ENCODE measurements around the gene EFCAB8. TPM values are rescaled to one million over a fixed set of nuclear protein-coding genes. Genes with fewer than 3 reads are reported as not detected.

The EFCAB8 gene
- total RNA-seq, 1 donor from 2014 or later = 0.72 TPM

DNA sequence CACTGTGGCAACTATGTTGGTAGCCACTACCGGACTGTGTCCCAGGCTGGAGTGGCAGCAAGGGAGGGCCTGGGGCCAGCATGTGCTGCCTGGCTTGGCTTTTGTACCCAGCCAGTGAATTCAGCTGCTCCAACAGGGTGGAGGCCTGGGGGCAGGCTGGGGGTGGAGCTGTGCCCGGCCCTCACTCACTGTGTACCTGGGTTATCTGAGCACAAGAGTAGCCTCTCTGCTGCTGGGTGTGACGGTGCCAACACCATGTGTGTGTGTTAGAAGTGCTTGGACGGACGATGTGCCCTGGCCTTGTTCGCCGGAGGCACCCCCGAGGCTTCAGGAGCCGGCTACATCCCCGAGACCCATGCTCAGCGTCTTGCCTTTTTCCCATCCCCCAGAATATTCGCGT lies 49.2 kb downstream of the EFCAB8 start:
- intact Hi-C loops (cut with DNase I) = loop anchor here (10.0 kb wide), 1 partner anchor 397 kb away; no protein-coding TSS in a partner anchor

DNA sequence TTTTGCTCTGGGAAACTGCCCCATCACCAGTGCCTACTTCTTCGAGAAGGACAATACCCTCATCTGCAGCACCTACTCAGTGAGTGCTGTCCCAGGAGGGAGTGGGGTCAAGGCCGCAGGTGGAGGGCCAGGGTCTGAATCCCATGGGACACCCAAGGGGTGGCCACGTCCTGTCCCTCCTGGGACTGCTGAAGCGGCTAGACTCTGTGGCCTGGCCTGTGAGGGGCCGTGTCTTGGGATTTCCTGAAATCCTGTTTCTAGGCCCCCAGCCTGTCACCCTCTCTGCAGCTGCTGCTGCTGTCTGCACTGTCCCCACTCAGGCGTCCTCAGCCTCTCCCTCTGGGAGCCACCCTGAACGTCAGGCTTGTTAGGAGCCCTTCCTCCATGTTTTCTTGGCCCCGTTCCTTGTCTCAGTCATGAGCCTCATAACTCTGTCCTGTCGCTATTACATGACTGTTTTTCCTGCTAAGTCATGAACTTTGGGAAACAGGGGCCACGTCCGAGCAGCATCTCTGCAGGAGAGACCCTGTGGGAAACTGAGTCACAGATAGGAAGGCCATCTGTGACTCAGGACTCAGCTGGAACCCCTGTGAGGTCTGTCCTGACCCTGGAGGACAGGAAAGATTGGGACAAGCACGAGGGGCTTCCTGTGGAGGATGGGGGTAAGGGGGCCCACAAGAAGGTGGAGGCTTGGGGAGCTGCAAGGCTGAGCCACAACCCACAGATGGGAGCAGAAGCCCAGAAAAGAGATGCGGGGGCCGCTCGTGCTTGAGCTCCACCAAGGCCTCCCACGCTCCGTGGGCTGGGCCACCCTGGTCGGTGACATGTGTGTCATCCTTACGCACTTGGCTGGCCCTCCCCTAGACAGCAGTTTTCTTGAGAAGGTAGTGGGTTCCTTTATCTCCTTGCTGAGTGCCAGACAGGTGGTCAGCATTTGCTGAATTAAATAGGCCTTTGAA lies 49.9 kb downstream of the EFCAB8 start:
- DNase-seq (peak; percentile 59), ATAC-seq (no peak)
- Histone ChIP-seq H3K27me3 (no peaks in the 10 kb centered on the region), H3K9me3 (no peaks in the 10 kb centered on the region), H3K27ac (no peak overlapping the region), H3K4me3 (no peak overlapping the region), H3K36me3 (no peaks in the 10 kb centered on the region), H3K4me1 (no peaks in the 10 kb centered on the region)
- intact Hi-C loops (cut with DNase I) = loop anchor here (10.0 kb wide), 1 partner anchor 396 kb away; no protein-coding TSS in a partner anchor
- TF ChIP-seq, protein P1, sequence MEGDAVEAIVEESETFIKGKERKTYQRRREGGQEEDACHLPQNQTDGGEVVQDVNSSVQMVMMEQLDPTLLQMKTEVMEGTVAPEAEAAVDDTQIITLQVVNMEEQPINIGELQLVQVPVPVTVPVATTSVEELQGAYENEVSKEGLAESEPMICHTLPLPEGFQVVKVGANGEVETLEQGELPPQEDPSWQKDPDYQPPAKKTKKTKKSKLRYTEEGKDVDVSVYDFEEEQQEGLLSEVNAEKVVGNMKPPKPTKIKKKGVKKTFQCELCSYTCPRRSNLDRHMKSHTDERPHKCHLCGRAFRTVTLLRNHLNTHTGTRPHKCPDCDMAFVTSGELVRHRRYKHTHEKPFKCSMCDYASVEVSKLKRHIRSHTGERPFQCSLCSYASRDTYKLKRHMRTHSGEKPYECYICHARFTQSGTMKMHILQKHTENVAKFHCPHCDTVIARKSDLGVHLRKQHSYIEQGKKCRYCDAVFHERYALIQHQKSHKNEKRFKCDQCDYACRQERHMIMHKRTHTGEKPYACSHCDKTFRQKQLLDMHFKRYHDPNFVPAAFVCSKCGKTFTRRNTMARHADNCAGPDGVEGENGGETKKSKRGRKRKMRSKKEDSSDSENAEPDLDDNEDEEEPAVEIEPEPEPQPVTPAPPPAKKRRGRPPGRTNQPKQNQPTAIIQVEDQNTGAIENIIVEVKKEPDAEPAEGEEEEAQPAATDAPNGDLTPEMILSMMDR (IDR thresholded peaks at IDR 0.05) = no peak

More for the DNA sequence above, 49.2 kb downstream of the EFCAB8 start:
- Histone ChIP-seq H3K4me3 (no peak overlapping the region), H3K27ac (no peak overlapping the region), H3K36me3 (no peaks in the 10 kb centered on the region), H3K27me3 (no peaks in the 10 kb centered on the region), H3K9me3 (no peaks in the 10 kb centered on the region), H3K4me1 (no peaks in the 10 kb centered on the region)
- DNase-seq = no peak
- no peak for ATAC-seq
- TF ChIP-seq, protein P1 (IDR thresholded peaks at IDR 0.05) = no peak

DNA sequence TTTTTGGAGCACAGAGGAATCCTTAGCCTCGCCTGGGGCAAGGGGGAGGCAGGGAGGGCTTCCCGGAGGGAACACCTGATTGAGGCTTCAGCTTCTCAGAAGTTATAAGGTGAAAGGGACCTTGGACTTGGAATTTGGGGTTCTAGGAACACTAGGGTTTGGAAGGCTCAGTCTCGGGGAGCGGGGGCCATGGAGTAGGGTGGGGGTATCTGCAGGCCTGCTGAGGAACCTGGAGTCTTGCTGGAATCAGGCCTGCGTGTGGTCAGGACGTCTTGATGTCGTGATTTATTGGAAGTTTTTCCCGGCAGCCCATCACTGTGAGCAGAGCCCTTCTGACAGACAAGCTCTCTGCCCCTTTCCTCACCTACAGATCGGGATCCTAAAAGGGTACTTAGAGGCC lies 50.7 kb downstream of the EFCAB8 start:
- DNase-seq = peak; percentile 23
- H3K27ac ChIP-seq = no peak overlapping the region
- H3K27me3 ChIP-seq = no peaks in the 10 kb centered on the region
- H3K9me3 ChIP-seq = no peaks in the 10 kb centered on the region
- no peak overlapping the region for H3K4me3 ChIP-seq
- H3K4me1 ChIP-seq = no peaks in the 10 kb centered on the region
- TF ChIP-seq, protein P1 (IDR thresholded peaks at IDR 0.05) = no peak
- H3K36me3 ChIP-seq = no peaks in the 10 kb centered on the region
- intact Hi-C loops (cut with DNase I) = loop anchor here (10.0 kb wide), 1 partner anchor 395 kb away; no protein-coding TSS in a partner anchor
- no peak for ATAC-seq

DNA sequence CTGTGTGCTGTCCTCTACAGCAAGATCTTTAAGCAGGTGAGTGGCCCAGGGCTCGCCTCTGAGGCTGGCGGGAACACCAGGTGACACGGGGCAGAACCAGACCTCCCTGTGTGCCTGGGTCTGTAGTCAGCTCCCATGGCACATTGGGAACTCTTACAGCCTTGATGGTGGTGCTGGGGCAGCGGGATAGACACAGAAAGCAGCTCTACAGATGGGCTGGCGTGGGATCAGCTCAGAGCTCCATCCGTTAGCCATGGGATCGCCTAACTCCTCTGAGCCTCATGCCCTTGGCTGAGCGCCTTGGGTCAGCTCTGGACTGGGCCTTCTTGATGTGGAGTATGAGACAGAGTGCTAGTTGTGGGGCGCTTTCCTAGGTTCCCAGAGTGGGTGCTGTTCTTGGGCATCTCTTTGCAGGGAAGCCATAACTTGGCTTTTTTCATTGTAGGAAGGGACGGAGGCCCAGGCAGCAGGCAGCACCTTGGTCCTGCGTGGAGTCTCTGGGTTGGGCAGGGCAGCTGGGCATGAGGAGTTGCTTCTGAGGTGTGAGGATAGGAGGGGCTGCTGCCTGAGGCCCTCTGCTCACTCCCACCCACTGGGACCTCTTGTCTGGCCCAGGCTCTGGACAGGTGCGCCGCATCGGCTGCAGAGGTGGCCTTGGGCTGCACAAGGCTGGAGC lies 51.3 kb downstream of the EFCAB8 start:
- H3K4me3 ChIP-seq = no peak overlapping the region
- DNase-seq (peak; percentile 52), ATAC-seq (no peak)
- no peaks in the 10 kb centered on the region for H3K9me3 ChIP-seq
- intact Hi-C loops (cut with DNase I) = loop anchor here (10.0 kb wide), 1 partner anchor 395 kb away; no protein-coding TSS in a partner anchor
- TF ChIP-seq, protein P1 (IDR thresholded peaks at IDR 0.05) = no peak
- H3K4me1 ChIP-seq = no peaks in the 10 kb centered on the region
- no peaks in the 10 kb centered on the region for H3K27me3 ChIP-seq
- no peaks in the 10 kb centered on the region for H3K36me3 ChIP-seq
- no peak overlapping the region for H3K27ac ChIP-seq

DNA sequence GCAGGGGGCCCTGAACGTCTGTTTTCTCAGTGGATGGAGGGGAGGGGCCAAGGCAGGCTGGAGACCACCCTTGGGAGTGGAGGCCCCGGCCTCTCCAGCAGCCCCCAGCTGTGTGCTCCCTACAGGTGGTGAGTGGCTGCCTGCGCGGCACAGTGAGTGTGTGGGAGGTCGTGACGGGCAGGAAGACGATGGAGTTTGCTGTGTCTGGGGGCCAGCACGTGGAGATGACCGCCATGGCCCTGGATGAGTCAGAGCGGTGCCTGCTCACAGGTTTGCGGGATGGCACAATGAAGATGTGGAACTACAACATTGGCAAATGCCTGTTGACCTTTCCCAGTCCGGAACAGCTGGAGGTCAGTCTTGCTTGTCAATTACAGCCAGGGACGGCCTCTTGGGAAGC lies 52.6 kb downstream of the EFCAB8 start:
- Histone ChIP-seq H3K27ac (no peak overlapping the region), H3K9me3 (no peaks in the 10 kb centered on the region), H3K27me3 (no peaks in the 10 kb centered on the region), H3K4me3 (no peak overlapping the region), H3K4me1 (no peaks in the 10 kb centered on the region), H3K36me3 (no peaks in the 10 kb centered on the region)
- intact Hi-C loops (cut with DNase I) = no loop called here
- DNase-seq = no peak
- ATAC-seq = no peak
- TF ChIP-seq, protein P1 (IDR thresholded peaks at IDR 0.05) = no peak

Data from upper lobe of right lung (tissue), 1 donor.